Measurements from ENCODE around the gene GAREM1.

- TF ChIP-seq, protein P1, sequence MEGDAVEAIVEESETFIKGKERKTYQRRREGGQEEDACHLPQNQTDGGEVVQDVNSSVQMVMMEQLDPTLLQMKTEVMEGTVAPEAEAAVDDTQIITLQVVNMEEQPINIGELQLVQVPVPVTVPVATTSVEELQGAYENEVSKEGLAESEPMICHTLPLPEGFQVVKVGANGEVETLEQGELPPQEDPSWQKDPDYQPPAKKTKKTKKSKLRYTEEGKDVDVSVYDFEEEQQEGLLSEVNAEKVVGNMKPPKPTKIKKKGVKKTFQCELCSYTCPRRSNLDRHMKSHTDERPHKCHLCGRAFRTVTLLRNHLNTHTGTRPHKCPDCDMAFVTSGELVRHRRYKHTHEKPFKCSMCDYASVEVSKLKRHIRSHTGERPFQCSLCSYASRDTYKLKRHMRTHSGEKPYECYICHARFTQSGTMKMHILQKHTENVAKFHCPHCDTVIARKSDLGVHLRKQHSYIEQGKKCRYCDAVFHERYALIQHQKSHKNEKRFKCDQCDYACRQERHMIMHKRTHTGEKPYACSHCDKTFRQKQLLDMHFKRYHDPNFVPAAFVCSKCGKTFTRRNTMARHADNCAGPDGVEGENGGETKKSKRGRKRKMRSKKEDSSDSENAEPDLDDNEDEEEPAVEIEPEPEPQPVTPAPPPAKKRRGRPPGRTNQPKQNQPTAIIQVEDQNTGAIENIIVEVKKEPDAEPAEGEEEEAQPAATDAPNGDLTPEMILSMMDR (conservative IDR thresholded peaks at IDR 0.05 in 1 of 2, IDR thresholded peaks at IDR 0.05 in 1 of 2; ENCODE audit: low read depth in 1 of 2, low read length in 2 of 2), result no peak
- no peak for TF ChIP-seq EZH2 (IDR thresholded peaks at IDR 0.05; ENCODE audit: low read length, missing control alignments)
Observed at GRCh38 chr18:32422978-32423740, 47.5 kb downstream of the GAREM1 start.
